GDM1 (cell line): ENCODE data around the gene CDK16.

Experiments used
- DNase-seq: peaks from one replicate; lab custom pipeline; 2025; lab: John Stamatoyannopoulos, UW

Gene CDK16

GRCh38 chrX:47186096-47186740 lies 32.3 kb upstream of the CDK16 start:
- no peak for DNase-seq

- DNase-seq, result no peak
Measured at GRCh38 chrX:47187106-47187677, 31.3 kb upstream of the CDK16 start.

GRCh38 chrX:47189906-47190305 lies 28.6 kb upstream of the CDK16 start:
- DNase-seq, result no peak

- peak; percentile 85 for DNase-seq
Measured at GRCh38 chrX:47190445-47191269, 27.8 kb upstream of the CDK16 start.

- no peak for DNase-seq
Measured at GRCh38 chrX:47191331-47191730, 27.1 kb upstream of the CDK16 start.

- DNase-seq, result no peak
Measured at GRCh38 chrX:47191806-47192401, 26.6 kb upstream of the CDK16 start.

GRCh38 chrX:47193475-47194193 lies 24.8 kb upstream of the CDK16 start, which contains the start of gene UBA1:
Gene UBA1 (plus strand): TSS chrX:47193829. CDS start chrX:47198803, 4,974 bp downstream.
- peak; percentile 96 for DNase-seq

- no peak for DNase-seq
Measured at GRCh38 chrX:47194194-47194787, 24.2 kb upstream of the CDK16 start.

GRCh38 chrX:47196098-47196497 lies 22.4 kb upstream of the CDK16 start:
- no peak for DNase-seq

- no peak for DNase-seq
Measured at GRCh38 chrX:47197526-47197925, 21.0 kb upstream of the CDK16 start.

- no peak for DNase-seq
Measured at GRCh38 chrX:47198026-47198686, 20.3 kb upstream of the CDK16 start.

- DNase-seq, result no peak
Measured at GRCh38 chrX:47198687-47199080, 19.8 kb upstream of the CDK16 start.

GRCh38 chrX:47199286-47199685 lies 19.2 kb upstream of the CDK16 start:
- DNase-seq, result no peak

- DNase-seq, result no peak
Measured at GRCh38 chrX:47200385-47201150, 17.9 kb upstream of the CDK16 start.

- no peak for DNase-seq
Measured at GRCh38 chrX:47201345-47201944, 17.0 kb upstream of the CDK16 start.

- no peak for DNase-seq
Measured at GRCh38 chrX:47202316-47202715, 16.2 kb upstream of the CDK16 start.

GRCh38 chrX:47202877-47203276 lies 15.6 kb upstream of the CDK16 start:
- no peak for DNase-seq

GRCh38 chrX:47204970-47205369 lies 13.5 kb upstream of the CDK16 start:
- no peak for DNase-seq

- no peak for DNase-seq
Measured at GRCh38 chrX:47206316-47206715, 12.2 kb upstream of the CDK16 start.

- no peak for DNase-seq
Measured at GRCh38 chrX:47208108-47208507, 10.4 kb upstream of the CDK16 start.
